Neuron (in vitro differentiated cells): ENCODE results near the gene LRP1.

Source experiments
- H2AFZ ChIP-seq: one replicate; pipeline ENCODE4 v1.6.1; 2013; ENCODE audit warnings: low read depth, mild to moderate bottlenecking, inconsistent platforms, low read length, moderate library complexity
- H3K27me3 ChIP-seq: one replicate; pipeline ENCODE4 v1.6.1; 2013; ENCODE audit warnings: low read length; ENCODE audit not compliant: insufficient read depth
- H3K36me3 ChIP-seq: one replicate; pipeline ENCODE4 v1.6.1; 2013; ENCODE audit warnings: low read length; ENCODE audit not compliant: insufficient read depth
- H3K4me1 ChIP-seq: one replicate; pipeline ENCODE4 v1.6.1; 2013; ENCODE audit warnings: low read length; ENCODE audit not compliant: insufficient read depth
- H3K4me3 ChIP-seq: 2 replicates; pipeline ENCODE4 v1.5.1; 2013; ENCODE audit warnings: mild to moderate bottlenecking, low read length, moderate library complexity
- H3K9me3 ChIP-seq: one replicate; pipeline ENCODE4 v1.6.1; 2013; ENCODE audit warnings: low read length

LRP1 gene

DNA sequence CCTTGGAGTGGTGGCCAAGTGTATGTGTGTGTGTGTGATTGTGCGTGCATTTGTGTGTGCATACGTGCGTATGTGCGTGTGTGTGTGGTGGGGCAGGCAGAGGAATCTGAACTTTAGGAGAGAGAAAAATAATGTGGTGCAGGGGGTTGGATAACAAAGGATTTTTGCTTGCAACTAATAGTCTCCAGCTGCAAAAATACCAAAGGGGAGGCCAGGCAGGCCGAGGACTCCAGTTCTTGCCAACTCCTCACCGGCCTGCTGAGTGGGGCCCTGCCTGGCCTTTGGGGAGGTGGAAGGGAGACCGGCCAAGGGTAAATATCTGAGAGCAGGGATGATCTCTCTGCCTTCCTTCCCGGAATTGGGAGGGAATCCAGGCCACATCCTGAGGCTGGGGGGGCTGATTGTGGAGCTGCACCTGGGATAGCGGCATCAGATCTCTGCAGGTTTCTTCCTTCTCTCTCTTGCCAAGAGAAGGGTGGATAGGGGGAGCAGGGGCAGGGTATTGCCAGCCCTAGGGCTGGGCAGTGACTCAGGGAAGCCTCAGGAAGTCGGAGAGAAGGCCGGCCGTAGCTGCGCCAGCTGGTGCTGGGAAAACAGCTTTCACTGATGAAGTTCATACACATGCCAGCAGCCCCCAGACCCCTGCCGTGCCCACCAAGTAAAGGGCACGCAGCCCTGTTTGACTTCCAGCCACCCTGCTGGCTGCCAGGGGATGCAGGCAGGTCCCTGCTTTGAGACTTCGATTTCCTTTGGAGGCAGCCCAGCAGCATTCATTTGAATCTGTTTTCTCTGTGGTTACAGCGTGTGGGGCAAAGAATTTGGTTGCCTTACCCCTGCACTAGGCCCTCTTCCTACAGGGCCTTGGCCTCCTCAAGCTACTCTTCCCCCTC, 23.7 kb downstream of the LRP1 start:
- H3K4me3 ChIP-seq = no peak overlapping the region
- H3K9me3 ChIP-seq = no peaks in the 10 kb centered on the region
- peaks cover 8% of the 10 kb centered on the region for H3K4me1 ChIP-seq
- peaks cover 75% of the 10 kb centered on the region for H3K36me3 ChIP-seq
- no peaks in the 10 kb centered on the region for H3K27me3 ChIP-seq
- no peak overlapping the region for H2AFZ ChIP-seq

GRCh38 chr12:57152639-57153038, 24.4 kb downstream of the LRP1 start:
- H3K36me3 ChIP-seq = peaks cover 78% of the 10 kb centered on the region
- no peaks in the 10 kb centered on the region for H3K9me3 ChIP-seq
- H2AFZ ChIP-seq = no peak overlapping the region
- H3K4me1 ChIP-seq = peaks cover 2% of the 10 kb centered on the region
- H3K4me3 ChIP-seq = no peak overlapping the region
- no peaks in the 10 kb centered on the region for H3K27me3 ChIP-seq

DNA sequence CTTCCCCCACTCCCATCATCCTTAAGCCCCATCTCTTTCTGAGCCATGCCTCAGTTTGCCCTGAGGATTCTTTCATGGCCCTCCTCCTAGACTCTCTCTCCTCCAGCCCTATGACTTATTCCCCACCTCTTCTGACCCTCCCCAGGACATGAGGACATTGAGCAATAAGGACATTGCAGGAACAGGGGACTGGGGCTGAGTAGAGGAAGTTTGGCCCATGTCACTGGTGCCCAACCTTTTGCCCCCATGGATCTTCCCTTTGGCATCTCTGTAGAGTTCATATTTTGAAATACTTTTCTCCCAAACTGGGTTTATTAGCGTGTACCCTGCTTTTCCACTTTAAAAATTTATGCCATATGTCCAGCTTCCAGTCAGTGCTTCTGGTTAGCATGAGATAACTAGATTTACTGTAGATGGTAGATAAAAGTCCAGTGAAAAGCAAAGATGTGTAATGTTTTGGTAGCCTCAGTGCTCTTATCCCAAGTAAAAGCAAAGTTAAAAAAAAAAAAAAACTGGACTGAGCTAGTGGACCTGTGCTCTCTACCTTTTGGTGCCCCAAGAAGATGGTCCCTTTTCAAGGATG, 25.2 kb downstream of the LRP1 start:
- Histone ChIP-seq H3K9me3 (no peaks in the 10 kb centered on the region), H2AFZ (no peak overlapping the region), H3K4me3 (no peak overlapping the region), H3K4me1 (no peaks in the 10 kb centered on the region), H3K27me3 (no peaks in the 10 kb centered on the region), H3K36me3 (peaks cover 78% of the 10 kb centered on the region)

DNA sequence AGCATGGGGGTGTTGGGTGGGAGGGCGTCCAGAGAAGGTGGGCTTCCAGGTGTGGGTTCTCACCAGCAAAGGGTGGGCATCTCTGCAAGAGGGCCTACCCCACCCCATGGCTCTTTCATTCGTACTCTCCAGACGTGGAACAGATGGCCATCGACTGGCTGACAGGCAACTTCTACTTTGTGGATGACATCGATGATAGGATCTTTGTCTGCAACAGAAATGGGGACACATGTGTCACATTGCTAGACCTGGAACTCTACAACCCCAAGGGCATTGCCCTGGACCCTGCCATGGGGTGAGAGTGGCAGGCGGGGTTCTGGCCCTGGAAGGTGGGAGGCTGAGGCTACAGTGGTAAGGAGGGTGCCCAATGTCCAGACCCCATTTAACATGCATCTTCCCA, 25.8 kb downstream of the LRP1 start:
- peaks cover 79% of the 10 kb centered on the region for H3K36me3 ChIP-seq
- no peaks in the 10 kb centered on the region for H3K9me3 ChIP-seq
- no peak overlapping the region for H2AFZ ChIP-seq
- no peaks in the 10 kb centered on the region for H3K4me1 ChIP-seq
- no peaks in the 10 kb centered on the region for H3K27me3 ChIP-seq
- no peak overlapping the region for H3K4me3 ChIP-seq

DNA sequence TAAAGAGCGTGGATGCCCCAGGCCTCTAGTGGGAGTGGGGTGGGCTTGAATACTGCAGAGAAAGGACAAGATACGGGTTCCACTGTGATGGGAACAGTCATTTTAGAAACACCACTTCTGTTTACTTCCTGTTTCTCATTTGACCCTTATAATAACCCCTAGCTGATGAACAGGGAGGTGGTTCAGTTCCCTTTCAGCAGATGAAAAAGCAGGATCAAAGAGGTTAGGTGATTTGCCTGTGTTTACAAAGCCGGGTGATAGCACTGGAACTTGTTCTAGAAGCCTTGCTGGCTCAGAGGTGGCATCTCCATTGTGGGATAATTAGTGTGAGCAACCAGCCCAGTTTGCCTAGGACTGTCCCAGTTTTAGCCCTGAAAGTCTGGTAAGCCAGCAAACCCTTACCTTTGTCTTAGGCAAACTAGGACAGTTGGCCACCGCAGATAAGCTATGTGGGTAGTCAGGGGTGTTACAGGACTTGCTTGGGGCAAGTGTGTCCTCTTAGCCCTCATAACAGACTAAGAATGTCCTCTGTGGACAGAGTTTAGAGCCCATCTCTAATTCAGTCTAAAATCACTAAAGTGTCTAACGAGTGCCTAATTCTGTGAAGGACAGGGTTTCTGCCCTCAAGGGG, 26.6 kb downstream of the LRP1 start:
- Histone ChIP-seq H3K36me3 (peaks cover 82% of the 10 kb centered on the region), H3K9me3 (no peaks in the 10 kb centered on the region), H3K4me1 (no peaks in the 10 kb centered on the region)

GRCh38 chr12:57156701-57157403, 28.6 kb downstream of the LRP1 start:
- H3K27me3 ChIP-seq = no peaks in the 10 kb centered on the region
- H3K36me3 ChIP-seq = peaks cover 91% of the 10 kb centered on the region
- H3K4me3 ChIP-seq = no peak overlapping the region
- H2AFZ ChIP-seq = no peak overlapping the region
- H3K9me3 ChIP-seq = no peaks in the 10 kb centered on the region
- H3K4me1 ChIP-seq = no peaks in the 10 kb centered on the region

More for the DNA sequence above, 26.6 kb downstream of the LRP1 start:
- Histone ChIP-seq H2AFZ (no peak overlapping the region), H3K27me3 (no peaks in the 10 kb centered on the region), H3K4me3 (no peak overlapping the region)

DNA sequence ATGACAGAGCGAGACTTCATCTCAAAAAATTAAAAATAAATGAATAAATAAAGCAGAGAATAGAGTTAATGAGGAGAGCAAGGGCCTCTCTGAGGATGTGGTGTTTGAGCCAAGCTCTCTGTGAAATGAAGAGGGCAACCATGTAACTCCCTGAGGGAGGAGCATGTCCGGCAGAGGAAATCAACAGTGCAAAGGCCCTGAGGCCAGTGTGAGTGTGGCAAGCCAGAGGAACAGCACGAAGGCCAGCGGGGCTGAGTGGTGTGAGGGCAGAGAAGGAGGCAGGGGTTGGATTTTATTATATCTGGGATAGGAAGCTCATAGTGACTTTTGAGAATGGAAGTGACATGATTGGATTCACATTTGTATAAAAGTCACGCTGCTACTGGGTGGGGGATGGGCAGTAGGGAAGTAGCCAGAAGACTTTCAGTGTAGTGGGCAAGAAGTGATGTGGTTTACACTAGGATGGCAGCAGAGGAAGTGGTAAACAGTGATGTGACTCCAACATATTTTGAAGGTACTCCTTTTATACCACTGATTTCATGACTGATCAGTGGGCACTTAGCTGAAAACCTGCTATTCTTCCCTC, 29.4 kb downstream of the LRP1 start:
- Histone ChIP-seq H3K27me3 (no peaks in the 10 kb centered on the region), H2AFZ (no peak overlapping the region), H3K36me3 (peaks cover 97% of the 10 kb centered on the region), H3K4me3 (no peak overlapping the region), H3K9me3 (no peaks in the 10 kb centered on the region), H3K4me1 (no peaks in the 10 kb centered on the region)

DNA sequence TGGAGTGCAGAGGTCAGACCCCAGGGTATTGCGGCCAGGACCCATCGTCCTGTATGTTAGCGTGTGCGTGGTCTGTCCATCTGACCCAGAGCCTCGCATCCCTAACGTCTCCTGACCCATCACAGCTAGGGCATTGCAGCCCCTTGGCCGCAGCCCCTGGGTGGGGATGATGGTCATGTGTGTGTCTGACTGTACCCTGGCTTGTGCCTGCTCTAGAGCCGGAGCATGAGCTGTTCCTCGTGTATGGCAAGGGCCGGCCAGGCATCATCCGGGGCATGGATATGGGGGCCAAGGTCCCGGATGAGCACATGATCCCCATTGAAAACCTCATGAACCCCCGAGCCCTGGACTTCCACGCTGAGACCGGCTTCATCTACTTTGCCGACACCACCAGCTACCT, 29.9 kb downstream of the LRP1 start:
- Histone ChIP-seq H2AFZ (no peak overlapping the region), H3K9me3 (no peaks in the 10 kb centered on the region), H3K36me3 (peaks cover 96% of the 10 kb centered on the region), H3K4me1 (no peaks in the 10 kb centered on the region), H3K4me3 (no peak overlapping the region), H3K27me3 (no peaks in the 10 kb centered on the region)

DNA sequence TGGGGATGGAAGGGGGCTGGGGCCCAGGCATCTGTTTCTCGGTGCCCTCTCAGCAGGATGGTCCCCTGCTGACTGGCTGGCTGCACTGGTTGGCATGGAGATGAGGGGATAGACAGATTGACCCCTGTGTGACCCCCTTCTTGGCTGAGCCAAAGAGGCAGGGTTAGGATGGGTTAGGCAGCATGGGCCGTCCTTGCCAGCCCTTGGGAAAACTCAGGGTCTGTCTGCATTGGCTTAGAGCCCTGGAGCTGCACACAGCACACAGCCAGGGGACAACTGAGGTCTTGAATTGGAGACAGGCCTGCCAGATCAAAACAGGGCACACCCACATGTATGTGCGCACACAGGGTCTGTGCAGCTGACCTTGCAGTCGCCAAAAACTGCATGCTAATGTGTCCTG, 30.4 kb downstream of the LRP1 start:
- Histone ChIP-seq H2AFZ (no peak overlapping the region), H3K4me1 (no peaks in the 10 kb centered on the region), H3K27me3 (no peaks in the 10 kb centered on the region), H3K4me3 (no peak overlapping the region), H3K9me3 (no peaks in the 10 kb centered on the region), H3K36me3 (peaks cover 94% of the 10 kb centered on the region)

DNA sequence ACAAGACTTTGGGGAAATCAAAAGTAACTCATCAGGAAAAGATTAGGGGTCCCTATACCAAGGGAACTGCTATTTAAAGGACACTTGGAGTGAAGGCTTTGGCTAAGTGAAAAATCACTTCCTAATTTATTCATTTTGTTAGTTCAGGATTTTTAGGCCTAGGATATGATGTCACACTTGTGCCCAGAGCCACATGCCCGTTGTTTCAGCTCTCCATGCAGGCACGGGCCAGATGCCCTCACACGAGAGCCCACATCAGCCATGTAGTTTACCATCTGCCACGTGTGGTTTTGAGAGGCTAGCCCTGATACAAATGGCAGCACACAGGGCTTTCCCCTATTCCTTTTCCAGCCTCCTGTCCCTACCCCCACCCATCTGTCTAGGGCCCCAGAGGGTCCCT, 31.0 kb downstream of the LRP1 start:
- Histone ChIP-seq H3K27me3 (no peaks in the 10 kb centered on the region), H3K4me3 (no peak overlapping the region), H3K9me3 (no peaks in the 10 kb centered on the region), H2AFZ (no peak overlapping the region), H3K4me1 (no peaks in the 10 kb centered on the region), H3K36me3 (peaks cover 90% of the 10 kb centered on the region)

DNA sequence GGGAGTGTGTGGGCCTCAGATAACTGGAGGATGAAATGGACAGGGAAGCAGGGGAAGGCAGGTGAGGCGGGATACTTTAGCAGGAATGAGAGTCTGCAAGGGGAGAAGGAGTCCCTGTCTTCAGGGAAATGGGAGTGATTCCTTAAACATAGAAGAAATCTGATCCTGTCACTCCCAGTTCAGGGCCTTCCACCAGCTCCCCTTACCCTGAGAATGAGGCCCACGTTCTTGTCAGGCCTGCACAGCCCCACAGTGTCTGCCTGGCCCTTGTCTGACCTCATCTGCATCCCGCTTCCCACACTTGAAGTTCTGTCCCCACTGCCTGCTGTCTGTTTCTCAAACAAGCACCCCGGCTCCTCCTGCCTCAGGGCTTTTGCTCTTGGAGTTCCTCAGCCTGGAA, 31.8 kb downstream of the LRP1 start:
- Histone ChIP-seq H3K4me3 (no peak overlapping the region), H2AFZ (no peak overlapping the region), H3K9me3 (no peaks in the 10 kb centered on the region), H3K36me3 (peaks cover 90% of the 10 kb centered on the region), H3K4me1 (no peaks in the 10 kb centered on the region), H3K27me3 (no peaks in the 10 kb centered on the region)

DNA sequence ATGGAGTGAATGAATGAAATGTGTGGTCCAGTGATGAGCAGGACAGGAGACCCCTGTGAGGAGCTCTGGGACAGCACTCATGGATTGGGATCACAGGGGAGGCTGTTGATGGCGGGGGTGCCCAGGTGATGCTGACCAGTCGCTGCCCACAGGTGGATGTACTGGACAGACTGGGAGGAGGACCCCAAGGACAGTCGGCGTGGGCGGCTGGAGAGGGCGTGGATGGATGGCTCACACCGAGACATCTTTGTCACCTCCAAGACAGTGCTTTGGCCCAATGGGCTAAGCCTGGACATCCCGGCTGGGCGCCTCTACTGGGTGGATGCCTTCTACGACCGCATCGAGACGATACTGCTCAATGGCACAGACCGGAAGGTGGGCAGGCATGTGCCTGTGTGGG, 32.5 kb downstream of the LRP1 start:
- no peak overlapping the region for H3K4me3 ChIP-seq
- H3K27me3 ChIP-seq = no peaks in the 10 kb centered on the region
- no peak overlapping the region for H2AFZ ChIP-seq
- H3K36me3 ChIP-seq = peaks cover 90% of the 10 kb centered on the region
- H3K9me3 ChIP-seq = no peaks in the 10 kb centered on the region
- no peaks in the 10 kb centered on the region for H3K4me1 ChIP-seq

GRCh38 chr12:57161491-57161890, 33.2 kb downstream of the LRP1 start:
- Histone ChIP-seq H3K27me3 (no peaks in the 10 kb centered on the region), H3K36me3 (peaks cover 89% of the 10 kb centered on the region), H3K9me3 (no peaks in the 10 kb centered on the region), H3K4me1 (no peaks in the 10 kb centered on the region), H2AFZ (no peak overlapping the region), H3K4me3 (no peak overlapping the region)
